HTR-8/SVneo (cell line): Measurements from ENCODE around the gene COL2A1.

Experiments
- DNase-seq: peaks from one replicate; pipeline ENCODE4 v3.0.0; 2011; ENCODE audit warnings: low spot score, mixed read lengths; ENCODE audit not compliant: insufficient read length
- FAIRE-seq: peaks from 2 replicates; lab custom pipeline; 2011; peaks lifted over from hg19 to GRCh38; lab: Jason Lieb, UNC

The COL2A1 gene

GRCh38 chr12:48004053-48004941 lies at the start of gene COL2A1:
Gene COL2A1, minus strand, starts transcription at chr12:48004476. Its CDS starts 155 bp downstream, at chr12:48004321.
- FAIRE-seq (no peak), DNase-seq (peak; percentile 10)

- no peak for FAIRE-seq
- DNase-seq = no peak
Observed at GRCh38 chr12:48053883-48054282, 49.6 kb upstream of the COL2A1 start.

- FAIRE-seq (no peak), DNase-seq (no peak)
Observed at GRCh38 chr12:48053122-48053521, 48.8 kb upstream of the COL2A1 start.

- no peak for DNase-seq
- FAIRE-seq = no peak
Observed at GRCh38 chr12:48051681-48052080, 47.4 kb upstream of the COL2A1 start.

GRCh38 chr12:48050174-48050573 lies 45.9 kb upstream of the COL2A1 start:
- no peak for FAIRE-seq
- no peak for DNase-seq

- no peak for DNase-seq
- no peak for FAIRE-seq
Observed at GRCh38 chr12:48045965-48046518, 41.8 kb upstream of the COL2A1 start.

- no peak for FAIRE-seq
Observed at GRCh38 chr12:48045061-48045846, 41.0 kb upstream of the COL2A1 start.

GRCh38 chr12:48044396-48044795 lies 40.1 kb upstream of the COL2A1 start:
- FAIRE-seq = no peak
- DNase-seq = no peak

More at GRCh38 chr12:48045061-48045846, 41.0 kb upstream of the COL2A1 start:
- no peak for DNase-seq

- no peak for FAIRE-seq
- no peak for DNase-seq
Observed at GRCh38 chr12:48043771-48044170, 39.5 kb upstream of the COL2A1 start.

- FAIRE-seq = no peak
- no peak for DNase-seq
Observed at GRCh38 chr12:48041591-48042423, 37.5 kb upstream of the COL2A1 start.

GRCh38 chr12:48040354-48040753 lies 36.1 kb upstream of the COL2A1 start:
- no peak for DNase-seq
- no peak for FAIRE-seq

GRCh38 chr12:48039151-48039550 lies 34.9 kb upstream of the COL2A1 start:
- DNase-seq = no peak
- FAIRE-seq = no peak

- DNase-seq (no peak), FAIRE-seq (no peak)
Observed at GRCh38 chr12:48038085-48038484, 33.8 kb upstream of the COL2A1 start.

- DNase-seq (peak; percentile 17), FAIRE-seq (no peak)
Observed at GRCh38 chr12:48037267-48037915, 33.1 kb upstream of the COL2A1 start.

- DNase-seq (no peak), FAIRE-seq (no peak)
Observed at GRCh38 chr12:48036818-48037217, 32.5 kb upstream of the COL2A1 start.

- no peak for FAIRE-seq
- DNase-seq = no peak
Observed at GRCh38 chr12:48034835-48035805, 30.8 kb upstream of the COL2A1 start.

GRCh38 chr12:48033451-48033850 lies 29.2 kb upstream of the COL2A1 start:
- DNase-seq = no peak
- no peak for FAIRE-seq

- DNase-seq (no peak), FAIRE-seq (no peak)
Observed at GRCh38 chr12:48032597-48032996, 28.3 kb upstream of the COL2A1 start.
